Dermis microvascular lymphatic vessel endothelial cell (primary cell): Measurements from ENCODE around the gene FAM81A. TPM values are rescaled to one million over a fixed set of nuclear protein-coding genes. Genes with fewer than 3 reads are reported as not detected.

ENCODE experiments used
- DNase-seq, 2 donors: peaks; one replicate each; pipeline versions ENCODE4 v3.0.0 to v3.0.0-alpha.2; 2010; ENCODE audit warnings: low read depth in 2 of 2
- total RNA-seq: library from RNA; depleted of rRNA; stranded (reverse); fragments of >200 nt; gene quantifications from 2 replicates; pipeline ENCODE4 v1.2.1, GENCODE V29; 2014

The FAM81A gene
- total RNA-seq, 1 donor from 2014 or later, result under 0.01 TPM

GRCh38 chr15:59571606-59572005, 133.6 kb downstream of the FAM81A start:
- DNase-seq, result no peak

Other genes starting within 250 kb of the FAM81A start
- not detected in 2 replicates for gene LDHAL6B, start 231.3 kb upstream of the FAM81A start, total RNA-seq
- gene MYO1E, start 65.3 kb upstream of the FAM81A start, total RNA-seq, result 21.4 and 32.4 TPM in 2 replicates
- gene GCNT3, start 173.6 kb downstream of the FAM81A start, total RNA-seq, result not detected in 2 replicates
- 47.8 and 61.5 TPM in 2 replicates for gene GTF2A2, start 219.3 kb downstream of the FAM81A start, total RNA-seq